Activated B cell treated with CpG ODN at 0.5 μM for 24 hours (primary cell): ENCODE measurements around the gene FAM3B. TPM values are rescaled to one million over a fixed set of nuclear protein-coding genes. Genes with fewer than 3 reads are reported as not detected.

Experiments used
- ATAC-seq: fragments of 200-7000 bp; cut with Tn5 transposase; one replicate; pipeline ENCODE4 v1.10.0; 2021; ENCODE audit warnings: low read depth, mild to moderate bottlenecking, moderate library complexity
- CTCF ChIA-PET: fragments of 350-600 bp; sonication (Branson Sonifier 250); formaldehyde crosslinking; loops from one replicate; lab custom pipeline; 2021; ENCODE audit warnings: antibody characterized with exemption; lab: Charles Lee
- POLR2A ChIA-PET: fragments of 350-600 bp; sonication (Branson Sonifier 250); formaldehyde crosslinking; loops from one replicate; lab custom pipeline; 2021; ENCODE audit warnings: antibody characterized with exemption; lab: Charles Lee
- DNase-seq: peaks from one replicate; pipeline ENCODE4 v3.0.0; 2022
- H3K27ac Mint-ChIP-seq: one replicate; pipeline ENCODE4 v1.8.0; 2020; ENCODE audit warnings: mixed read lengths
- H3K27me3 Mint-ChIP-seq: one replicate; pipeline ENCODE4 v1.8.0; 2021; ENCODE audit warnings: mixed read lengths
- H3K36me3 Mint-ChIP-seq: one replicate; pipeline ENCODE4 v1.8.0; 2021; ENCODE audit warnings: low read depth, mixed read lengths
- H3K4me1 Mint-ChIP-seq: one replicate; pipeline ENCODE4 v1.8.0; 2021; ENCODE audit warnings: mixed read lengths
- H3K4me3 Mint-ChIP-seq: one replicate; pipeline ENCODE4 v1.8.0; 2020; ENCODE audit warnings: mild to moderate bottlenecking, mixed read lengths
- H3K9me3 Mint-ChIP-seq: one replicate; pipeline ENCODE4 v1.8.0; 2020; ENCODE audit warnings: mixed read lengths
- CTCF ChIP-seq: fragments of 200-600 bp; IDR thresholded peaks from one replicate; pipeline ENCODE4 v1.8.0; 2022; ENCODE audit warnings: antibody characterized with exemption, mild to moderate bottlenecking
- intact Hi-C: fragments of 100-400 bp; cut with micrococcal nuclease; formaldehyde crosslinking; loops from one replicate; pipeline ENCODE4 v1.15.1; 2024
- total RNA-seq: library from RNA; stranded (reverse); gene quantifications from 2 replicates; pipeline ENCODE4 v1.2.3, GENCODE V29; 2022

The FAM3B gene
- total RNA-seq, 1 donor from 2014 or later: not detected

- H3K9me3 Mint-ChIP-seq: no peaks in the 10 kb centered on the region
- CTCF ChIA-PET: interaction anchor here (1.5 kb wide), 1 partner anchor 9 kb away, joined by 3 read pairs; no protein-coding TSS in a partner anchor
- intact Hi-C loops: no loop called here
- no peak for DNase-seq
- H3K27ac Mint-ChIP-seq: no peak overlapping the region
- TF ChIP-seq CTCF: no peak
- ATAC-seq: no peak
- peaks cover 3% of the 10 kb centered on the region for H3K4me1 Mint-ChIP-seq
- H3K27me3 Mint-ChIP-seq: peaks cover 23% of the 10 kb centered on the region
- no peaks in the 10 kb centered on the region for H3K36me3 Mint-ChIP-seq
- H3K4me3 Mint-ChIP-seq: no peak overlapping the region
- POLR2A ChIA-PET: no interaction called here
These were observed 6.1 kb downstream of the FAM3B start for GRCh38 chr21:41322496-41323382.

- intact Hi-C loops: no loop called here
- no peaks in the 10 kb centered on the region for H3K36me3 Mint-ChIP-seq
- no peak for TF ChIP-seq CTCF
- peaks cover 11% of the 10 kb centered on the region for H3K27me3 Mint-ChIP-seq
- ATAC-seq (no peak), DNase-seq (no peak)
- peaks cover 3% of the 10 kb centered on the region for H3K4me1 Mint-ChIP-seq
- no peaks in the 10 kb centered on the region for H3K9me3 Mint-ChIP-seq
- H3K4me3 Mint-ChIP-seq: no peak overlapping the region
- ChIA-PET CTCF (no interaction called here), POLR2A (no interaction called here)
- H3K27ac Mint-ChIP-seq: no peak overlapping the region
These were observed 8.7 kb downstream of the FAM3B start for GRCh38 chr21:41325138-41325912.

GRCh38 chr21:41326414-41327080, 9.9 kb downstream of the FAM3B start:
- H3K4me1 Mint-ChIP-seq: peaks cover 1% of the 10 kb centered on the region
- ChIA-PET POLR2A (no interaction called here), CTCF (no interaction called here)
- no peaks in the 10 kb centered on the region for H3K36me3 Mint-ChIP-seq
- no peak overlapping the region for H3K27ac Mint-ChIP-seq
- no peaks in the 10 kb centered on the region for H3K9me3 Mint-ChIP-seq
- no peak overlapping the region for H3K4me3 Mint-ChIP-seq
- ATAC-seq (no peak), DNase-seq (no peak)
- no peak for TF ChIP-seq CTCF
- intact Hi-C loops: no loop called here
- H3K27me3 Mint-ChIP-seq: peaks cover 3% of the 10 kb centered on the region

GRCh38 chr21:41327753-41328152, 11.2 kb downstream of the FAM3B start:
- DNase-seq (no peak), ATAC-seq (no peak)
- no peak overlapping the region for H3K4me3 Mint-ChIP-seq
- ChIA-PET CTCF (no interaction called here), POLR2A (no interaction called here)
- H3K36me3 Mint-ChIP-seq: no peaks in the 10 kb centered on the region
- intact Hi-C loops: no loop called here
- no peak overlapping the region for H3K27ac Mint-ChIP-seq
- no peak for TF ChIP-seq CTCF
- H3K27me3 Mint-ChIP-seq: no peaks in the 10 kb centered on the region
- no peaks in the 10 kb centered on the region for H3K4me1 Mint-ChIP-seq
- no peaks in the 10 kb centered on the region for H3K9me3 Mint-ChIP-seq
